Colonic mucosa (tissue), 4 donors: ENCODE measurements around the gene POLR3C. TPM values are rescaled to one million over a fixed set of nuclear protein-coding genes. Genes with fewer than 3 reads are reported as not detected.

Source experiments
- DNase-seq: peaks from one replicate; pipeline ENCODE4 v3.0.0-alpha.2; 2020
- H3K27ac ChIP-seq: fragments of 200-600 bp; one replicate; pipeline ENCODE4 v1.8.0; 2021
- H3K27me3 ChIP-seq: fragments of 200-600 bp; one replicate; pipeline ENCODE4 v1.8.0; 2021
- H3K36me3 ChIP-seq: fragments of 200-600 bp; one replicate; pipeline ENCODE4 v1.8.0; 2021
- H3K4me1 ChIP-seq: fragments of 200-600 bp; one replicate; pipeline ENCODE4 v1.8.0; 2021; ENCODE audit warnings: mild to moderate bottlenecking
- H3K4me3 ChIP-seq: fragments of 200-600 bp; one replicate; pipeline ENCODE4 v1.8.0; 2021
- H3K9ac ChIP-seq, 2 donors: one replicate each; pipeline ENCODE4 v1.7.0; 2013; ENCODE audit warnings: control low read depth in 2 of 2, low read depth in 2 of 2, low read length in 2 of 2
- H3K9me3 ChIP-seq: fragments of 200-600 bp; one replicate; pipeline ENCODE4 v1.8.0; 2021
- CTCF ChIP-seq: fragments of 200-600 bp; IDR thresholded peaks from one replicate; pipeline ENCODE4 v1.8.0; 2022; ENCODE audit warnings: antibody characterized with exemption, mild to moderate bottlenecking
- intact Hi-C: fragments of 100-400 bp; cut with DNase I; formaldehyde crosslinking; loops from one replicate; pipeline ENCODE4 v1.14.1; 2022
- total RNA-seq, 2 donors: library from RNA; stranded (reverse); fragmentation: NEBNext Ultra II Directional in 1 of 2; extraction: Animal tissue kit (Norgen Biotek cat#: 25700) in 1 of 2; gene quantifications; one replicate each; pipeline ENCODE4 v1.2.1, GENCODE V29; 2021
- donor health status: healthy.
- donor health status: DM: no; HTN: no; CAD: no.
- donor health status: DM: no; HTN: no; CAD: no.

Gene POLR3C
- total RNA-seq, 2 donors from 2014 or later, result 17.2 to 18.8 TPM

- Histone ChIP-seq H3K36me3 (no peaks in the 10 kb centered on the region), H3K9me3 (no peaks in the 10 kb centered on the region), H3K9ac (no peak overlapping the region), H3K4me3 (no peak overlapping the region), H3K27me3 (peaks cover 4% of the 10 kb centered on the region), H3K4me1 (no peaks in the 10 kb centered on the region), H3K27ac (no peak overlapping the region)
- no peak for TF ChIP-seq CTCF
- intact Hi-C loops, result no loop called here
- DNase-seq, result no peak
Observed at GRCh38 chr1:145879775-145880174, 55.8 kb downstream of the POLR3C start.

- Histone ChIP-seq H3K9me3 (no peaks in the 10 kb centered on the region), H3K4me1 (no peaks in the 10 kb centered on the region)
- intact Hi-C loops, result no loop called here
Observed at GRCh38 chr1:145884675-145885074, 60.7 kb downstream of the POLR3C start.

GRCh38 chr1:145885738-145886287 lies 61.8 kb downstream of the POLR3C start, which contains the start of gene ANKRD35:
Gene ANKRD35, minus strand, starts transcription at chr1:145885866. Its CDS starts 108 bp downstream, at chr1:145885758.
- Histone ChIP-seq H3K36me3 (no peaks in the 10 kb centered on the region), H3K4me1 (peaks cover under 1% of the 10 kb centered on the region), H3K4me3 (peak within 1 kb of the TSS; percentile 74), H3K9ac (peak within 1 kb of the TSS in 1 of 2 donors; percentile 17), H3K9me3 (no peaks in the 10 kb centered on the region), H3K27me3 (peaks cover 4% of the 10 kb centered on the region), H3K27ac (no peak within 1 kb of the TSS)
- intact Hi-C loops, result no loop called here
- no peak for TF ChIP-seq CTCF
- DNase-seq, result peak; percentile 88

More at GRCh38 chr1:145884675-145885074, 60.7 kb downstream of the POLR3C start:
- no peak for TF ChIP-seq CTCF
- no peak for DNase-seq
- Histone ChIP-seq H3K36me3 (no peaks in the 10 kb centered on the region), H3K27me3 (peaks cover 4% of the 10 kb centered on the region), H3K9ac (no peak overlapping the region), H3K27ac (no peak overlapping the region), H3K4me3 (no peak overlapping the region)

- Histone ChIP-seq H3K4me3 (peak overlapping the region; percentile 74), H3K27ac (no peak overlapping the region), H3K36me3 (no peaks in the 10 kb centered on the region), H3K27me3 (peaks cover 4% of the 10 kb centered on the region), H3K9me3 (no peaks in the 10 kb centered on the region), H3K4me1 (peaks cover 4% of the 10 kb centered on the region), H3K9ac (no peak overlapping the region)
- DNase-seq, result no peak
- intact Hi-C loops, result no loop called here
- TF ChIP-seq CTCF, result no peak
Observed at GRCh38 chr1:145886390-145886789, 62.4 kb downstream of the POLR3C start.

- DNase-seq, result no peak
- intact Hi-C loops, result no loop called here
- Histone ChIP-seq H3K9me3 (no peaks in the 10 kb centered on the region), H3K36me3 (no peaks in the 10 kb centered on the region), H3K27ac (no peak overlapping the region), H3K4me1 (peaks cover 7% of the 10 kb centered on the region), H3K9ac (no peak overlapping the region), H3K27me3 (peaks cover 4% of the 10 kb centered on the region), H3K4me3 (no peak overlapping the region)
- TF ChIP-seq CTCF, result no peak
Observed at GRCh38 chr1:145886816-145887215, 62.8 kb downstream of the POLR3C start.
